Measurements from ENCODE around the gene CYFIP2.

Gene CYFIP2

GRCh38 chr5:157263496-157264090, 2.3 kb upstream of the CYFIP2 start:
- no peak for TF ChIP-seq CTCF (IDR thresholded peaks at IDR 0.05; ENCODE audit: extremely low read depth, missing control alignments)
- no peak for DNase-seq (ENCODE audit: low spot score)

GRCh38 chr5:157266286-157267007, 524 bp downstream of the CYFIP2 start:
- DNase-seq (ENCODE audit: low spot score) = peak; percentile 72
- peak; percentile 31 for TF ChIP-seq CTCF (IDR thresholded peaks at IDR 0.05; ENCODE audit: extremely low read depth, missing control alignments)

GRCh38 chr5:157267025-157267424, 1.1 kb downstream of the CYFIP2 start:
- TF ChIP-seq CTCF (IDR thresholded peaks at IDR 0.05; ENCODE audit: extremely low read depth, missing control alignments) = no peak
- no peak for DNase-seq (ENCODE audit: low spot score)

GRCh38 chr5:157267761-157268480, 2.0 kb downstream of the CYFIP2 start:
- no peak for TF ChIP-seq CTCF (IDR thresholded peaks at IDR 0.05; ENCODE audit: extremely low read depth, missing control alignments)
- DNase-seq (ENCODE audit: low spot score) = no peak

GRCh38 chr5:157269165-157269671, 3.3 kb downstream of the CYFIP2 start:
- TF ChIP-seq CTCF (IDR thresholded peaks at IDR 0.05; ENCODE audit: extremely low read depth, missing control alignments) = no peak
- no peak for DNase-seq (ENCODE audit: low spot score)

GRCh38 chr5:157269761-157270272, 3.9 kb downstream of the CYFIP2 start:
- no peak for TF ChIP-seq CTCF (IDR thresholded peaks at IDR 0.05; ENCODE audit: extremely low read depth, missing control alignments)
- DNase-seq (ENCODE audit: low spot score) = no peak

- no peak for DNase-seq (ENCODE audit: low spot score)
- TF ChIP-seq CTCF (IDR thresholded peaks at IDR 0.05; ENCODE audit: extremely low read depth, missing control alignments) = no peak
Observed at GRCh38 chr5:157270771-157271170, 4.8 kb downstream of the CYFIP2 start.
